DND-41 (cell line): ENCODE measurements around the gene UAP1L1.
"Not testable (repeated sequence)": the region's sequence is repeated elsewhere in the genome, so short reads cannot be mapped to it uniquely, and the experiment has no call there.

Experiments used
- ATAC-seq: fragments of 200-7000 bp; cut with Tn5 transposase; 3 replicates; pipeline ENCODE4 v1.9.1; 2021; ENCODE audit warnings: low read depth; ENCODE audit not compliant: insufficient read depth
- DNase-seq: peaks from one replicate; pipeline ENCODE4 v3.0.0-alpha.2; 2020
- H2AFZ ChIP-seq: 2 replicates; pipeline ENCODE4 v1.6.0; 2012; ENCODE audit warnings: low read depth, low read length
- H3K27ac ChIP-seq: 2 replicates; pipeline ENCODE4 v1.5.1; 2012; ENCODE audit warnings: low read length, inconsistent platforms
- H3K27me3 ChIP-seq: fragments of 200-600 bp; sonication (generic); 2 replicates; pipeline ENCODE4 v1.6.0; 2012; ENCODE audit warnings: low read length, mild to moderate bottlenecking, inconsistent platforms; ENCODE audit not compliant: insufficient read depth, poor library complexity
- H3K36me3 ChIP-seq: 2 replicates; pipeline ENCODE4 v1.5.1; 2012; ENCODE audit warnings: low read length, inconsistent platforms; ENCODE audit not compliant: insufficient read depth
- H3K4me1 ChIP-seq: 2 replicates; pipeline ENCODE4 v1.5.1; 2012; ENCODE audit warnings: mild to moderate bottlenecking, low read length; ENCODE audit not compliant: insufficient read depth
- H3K4me2 ChIP-seq: 2 replicates; pipeline ENCODE4 v1.6.0; 2012; ENCODE audit warnings: mild to moderate bottlenecking, moderate library complexity, low read length, inconsistent platforms; ENCODE audit not compliant: insufficient read depth
- H3K4me3 ChIP-seq, 2 experiments: fragments of 200-600 bp in 1 of 2; shearing (Covaris generic) in 1 of 2; 2 replicates each; pipeline ENCODE4 v1.5.1; 2012 to 2016; ENCODE audit warnings: inconsistent platforms in 2 of 2, low read length in 2 of 2, mild to moderate bottlenecking in 2 of 2, low read depth in 1 of 2, moderate library complexity in 1 of 2
- H3K79me2 ChIP-seq: 2 replicates; pipeline ENCODE4 v1.6.0; 2012; ENCODE audit warnings: low read length, inconsistent platforms; ENCODE audit not compliant: insufficient read depth
- H3K9ac ChIP-seq: 2 replicates; pipeline ENCODE4 v1.6.0; 2012; ENCODE audit warnings: low read depth, mild to moderate bottlenecking, inconsistent platforms, low read length, moderate library complexity
- H3K9me3 ChIP-seq: 2 replicates; pipeline ENCODE4 v1.5.1; 2012; ENCODE audit warnings: low read length, moderate library complexity, mild to moderate bottlenecking, inconsistent platforms; ENCODE audit not compliant: insufficient read depth, severe bottlenecking
- H4K20me1 ChIP-seq: 2 replicates; pipeline ENCODE4 v1.6.0; 2012; ENCODE audit warnings: low read length; ENCODE audit not compliant: insufficient read depth
- EZH2 ChIP-seq: IDR thresholded peaks from 3 replicates; pipeline ENCODE4 v1.6.1; 2012; ENCODE audit warnings: borderline replicate concordance, low read depth, mild to moderate bottlenecking, moderate library complexity, low read length, inconsistent platforms; ENCODE audit not compliant: severe bottlenecking
- TF ChIP-seq, protein P1 (sequence below): IDR thresholded peaks from 2 replicates; pipeline ENCODE4 v1.5.1; 2012; ENCODE audit warnings: borderline replicate concordance, low read length, moderate library complexity, mild to moderate bottlenecking; ENCODE audit not compliant: poor library complexity, severe bottlenecking; ENCODE audit errors: extremely low read depth

UAP1L1 gene

DNA sequence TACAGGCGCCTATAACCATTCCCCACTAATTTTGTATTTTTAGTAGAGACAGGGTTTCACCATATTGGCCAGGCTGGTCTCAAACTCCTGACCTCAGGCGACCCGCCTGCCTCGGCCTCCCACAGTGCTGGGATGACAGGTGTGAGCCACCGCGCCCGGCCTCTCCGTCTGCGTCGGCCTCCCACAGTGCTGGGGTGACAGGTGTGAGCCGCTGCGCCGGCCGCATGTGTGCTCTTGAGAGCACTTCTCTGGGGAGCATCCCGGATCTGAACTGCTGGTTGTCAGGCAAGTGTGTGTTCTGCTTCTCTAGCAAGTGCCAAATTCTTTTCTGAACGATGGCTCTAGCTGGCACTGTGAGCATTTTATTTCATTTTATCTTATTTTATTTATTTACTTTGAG is 19.8 kb upstream of the UAP1L1 start:
- no peak for ATAC-seq
- Histone ChIP-seq H2AFZ (no peak overlapping the region), H3K4me1 (no peaks in the 10 kb centered on the region), H3K9ac (no peak overlapping the region), H3K79me2 (no peaks in the 10 kb centered on the region), H3K27me3 (no peaks in the 10 kb centered on the region), H3K4me2 (no peak overlapping the region), H3K27ac (no peak overlapping the region), H3K36me3 (no peaks in the 10 kb centered on the region), H4K20me1 (no peaks in the 10 kb centered on the region; the same call in 1 of the 2 replicates), H3K4me3 (no peak overlapping the region), H3K9me3 (no peaks in the 10 kb centered on the region)
- TF ChIP-seq, protein P1, sequence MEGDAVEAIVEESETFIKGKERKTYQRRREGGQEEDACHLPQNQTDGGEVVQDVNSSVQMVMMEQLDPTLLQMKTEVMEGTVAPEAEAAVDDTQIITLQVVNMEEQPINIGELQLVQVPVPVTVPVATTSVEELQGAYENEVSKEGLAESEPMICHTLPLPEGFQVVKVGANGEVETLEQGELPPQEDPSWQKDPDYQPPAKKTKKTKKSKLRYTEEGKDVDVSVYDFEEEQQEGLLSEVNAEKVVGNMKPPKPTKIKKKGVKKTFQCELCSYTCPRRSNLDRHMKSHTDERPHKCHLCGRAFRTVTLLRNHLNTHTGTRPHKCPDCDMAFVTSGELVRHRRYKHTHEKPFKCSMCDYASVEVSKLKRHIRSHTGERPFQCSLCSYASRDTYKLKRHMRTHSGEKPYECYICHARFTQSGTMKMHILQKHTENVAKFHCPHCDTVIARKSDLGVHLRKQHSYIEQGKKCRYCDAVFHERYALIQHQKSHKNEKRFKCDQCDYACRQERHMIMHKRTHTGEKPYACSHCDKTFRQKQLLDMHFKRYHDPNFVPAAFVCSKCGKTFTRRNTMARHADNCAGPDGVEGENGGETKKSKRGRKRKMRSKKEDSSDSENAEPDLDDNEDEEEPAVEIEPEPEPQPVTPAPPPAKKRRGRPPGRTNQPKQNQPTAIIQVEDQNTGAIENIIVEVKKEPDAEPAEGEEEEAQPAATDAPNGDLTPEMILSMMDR, result no peak
- no peak for TF ChIP-seq EZH2
- DNase-seq, result no peak

DNA sequence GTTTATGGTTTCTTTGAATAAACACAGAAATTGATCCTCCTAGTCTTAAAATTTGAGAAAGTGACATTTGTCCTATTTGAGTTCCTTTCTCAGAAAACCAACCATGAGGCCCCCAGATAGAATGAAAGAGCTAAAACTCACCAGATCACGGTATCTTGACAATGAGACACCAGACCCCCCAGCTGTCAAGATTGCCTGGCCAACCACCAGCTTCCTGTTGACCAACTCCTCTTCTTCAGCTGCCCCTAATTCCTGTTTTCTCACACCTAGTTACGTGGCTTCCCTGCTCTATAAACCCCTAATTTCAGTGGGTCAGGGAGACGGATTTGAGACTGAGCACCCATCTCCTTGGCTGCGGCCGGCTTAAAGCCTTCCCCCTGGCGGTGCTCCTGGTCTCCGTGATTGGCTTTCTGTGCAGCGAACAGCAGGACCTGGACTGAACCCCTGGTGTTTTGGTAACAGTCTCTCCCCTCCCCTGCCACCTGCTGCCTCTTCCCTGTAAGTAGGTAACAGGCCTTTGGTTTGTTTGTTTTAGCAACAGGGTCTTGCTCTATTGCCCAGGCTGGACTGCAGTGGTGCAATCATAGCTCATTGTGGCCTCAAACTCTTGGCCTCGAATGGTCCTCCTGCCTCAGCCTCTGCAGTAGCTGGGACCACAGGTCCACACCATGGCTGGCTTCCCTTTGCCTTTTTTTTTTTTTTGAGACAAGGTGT is 18.6 kb upstream of the UAP1L1 start:
- ATAC-seq (no peak), DNase-seq (no peak)
- peaks cover 5% of the 10 kb centered on the region for H4K20me1 ChIP-seq
- H3K36me3 ChIP-seq, result peaks cover under 1% of the 10 kb centered on the region; the same call in 1 of the 2 replicates
- TF ChIP-seq, protein P1, result no peak
- TF ChIP-seq EZH2, result no peak
- no peaks in the 10 kb centered on the region for H3K79me2 ChIP-seq
- H3K27me3 ChIP-seq, result no peaks in the 10 kb centered on the region
- H3K4me2 ChIP-seq, result no peak overlapping the region
- no peak overlapping the region for H3K27ac ChIP-seq
- no peak overlapping the region for H2AFZ ChIP-seq
- H3K9ac ChIP-seq, result no peak overlapping the region
- no peaks in the 10 kb centered on the region for H3K9me3 ChIP-seq
- H3K4me1 ChIP-seq, result no peaks in the 10 kb centered on the region
- H3K4me3 ChIP-seq, result no peak overlapping the region

DNA sequence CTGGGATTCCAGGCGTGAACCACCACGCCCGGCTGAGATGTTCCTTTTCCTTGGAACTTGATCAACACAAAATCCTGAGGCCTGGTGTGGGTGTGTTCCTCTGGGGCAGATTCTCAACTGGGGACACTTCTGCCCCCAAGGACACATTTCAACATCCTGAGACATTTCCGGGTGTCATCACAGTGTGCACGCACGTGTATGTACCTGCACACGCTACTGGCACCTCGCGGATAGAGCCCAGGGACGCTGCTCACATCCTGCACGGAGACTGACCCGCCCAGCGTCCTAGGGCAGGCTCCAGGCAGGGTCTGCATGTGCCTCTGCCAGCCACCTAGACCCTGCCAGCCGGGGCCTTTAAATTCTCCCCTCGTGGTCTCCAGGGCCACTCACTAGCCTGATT is 14.9 kb upstream of the UAP1L1 start:
- TF ChIP-seq, protein P1, result no peak
- no peak for TF ChIP-seq EZH2
- 0 out of 3 replicates have a peak, but pooled peaks have one; percentile 18 for ATAC-seq

GRCh38 chr9:137062798-137063197 is 14.5 kb upstream of the UAP1L1 start:
- H4K20me1 ChIP-seq, result peaks cover 32% of the 10 kb centered on the region
- peaks cover 29% of the 10 kb centered on the region for H3K36me3 ChIP-seq
- H3K9ac ChIP-seq, H3K4me2 ChIP-seq, H3K4me1 ChIP-seq, H3K27me3 ChIP-seq, H3K79me2 ChIP-seq, DNase-seq, H3K4me3 ChIP-seq, H2AFZ ChIP-seq, H3K27ac ChIP-seq, ATAC-seq, H3K9me3 ChIP-seq: not testable (repeated sequence)

More for the DNA sequence above, 14.9 kb upstream of the UAP1L1 start:
- no peak overlapping the region for H3K27ac ChIP-seq
- H3K27me3 ChIP-seq, result no peaks in the 10 kb centered on the region
- no peaks in the 10 kb centered on the region for H3K9me3 ChIP-seq
- DNase-seq, result no peak
- H2AFZ ChIP-seq, result no peak overlapping the region
- H3K36me3 ChIP-seq, result peaks cover 29% of the 10 kb centered on the region
- H3K4me2 ChIP-seq, result no peak overlapping the region
- no peaks in the 10 kb centered on the region for H3K79me2 ChIP-seq
- H3K4me3 ChIP-seq, result no peak overlapping the region
- no peak overlapping the region for H3K9ac ChIP-seq
- no peaks in the 10 kb centered on the region for H3K4me1 ChIP-seq
- H4K20me1 ChIP-seq, result peaks cover 32% of the 10 kb centered on the region
